ENCODE data around the gene SRGAP2B. TPM values are rescaled to one million over a fixed set of nuclear protein-coding genes. Genes with fewer than 3 reads are reported as not detected.
"Not testable (repeated sequence)": the region's sequence is repeated elsewhere in the genome, so short reads cannot be mapped to it uniquely, and the experiment has no call there.

Gene SRGAP2B
- total RNA-seq = 11.3 TPM
- long read RNA-seq, full-length matches to known transcripts = 1 of 4 reads
- long read RNA-seq, partial matches to known transcripts = 0 of 4 reads
- long read RNA-seq, other reads (novel, unspliced or antisense) = 3 of 4 reads

- DNase-seq (ENCODE audit: missing footprints); intact Hi-C loops (cut with DNase I): not testable (repeated sequence)
- peak; percentile 92 for ATAC-seq
Measured at GRCh38 chr1:145095284-145096057, at the start of gene SRGAP2B, which contains the start of gene FAM72D. Gene SRGAP2B (minus strand): TSS chr1:145095328. CDS start chr1:145092901, 2,427 bp downstream. Gene FAM72D (plus strand): TSS chr1:145095974. CDS start chr1:145096848, 874 bp downstream.

GRCh38 chr1:145144264-145144913, 49.3 kb upstream of the SRGAP2B start:
- DNase-seq (ENCODE audit: missing footprints); intact Hi-C loops (cut with DNase I): not testable (repeated sequence)
- peak; percentile 10 for ATAC-seq

GRCh38 chr1:145140549-145140948, 45.4 kb upstream of the SRGAP2B start:
- DNase-seq (ENCODE audit: missing footprints); ATAC-seq; intact Hi-C loops (cut with DNase I): not testable (repeated sequence)

GRCh38 chr1:145134476-145134875, 39.3 kb upstream of the SRGAP2B start:
- DNase-seq (ENCODE audit: missing footprints); intact Hi-C loops (cut with DNase I); ATAC-seq: not testable (repeated sequence)

- intact Hi-C loops (cut with DNase I) = not testable (repeated sequence)
- peak; percentile 27 for DNase-seq (ENCODE audit: missing footprints)
- ATAC-seq = peak; percentile 64
Measured at GRCh38 chr1:145128697-145129469, 33.8 kb upstream of the SRGAP2B start.

GRCh38 chr1:145127144-145127543, 32.0 kb upstream of the SRGAP2B start:
- DNase-seq (ENCODE audit: missing footprints); intact Hi-C loops (cut with DNase I); ATAC-seq: not testable (repeated sequence)

- ATAC-seq; DNase-seq (ENCODE audit: missing footprints); intact Hi-C loops (cut with DNase I): not testable (repeated sequence)
Measured at GRCh38 chr1:145125112-145125511, 30.0 kb upstream of the SRGAP2B start.

GRCh38 chr1:145123992-145124641, 29.0 kb upstream of the SRGAP2B start:
- peak; percentile 64 for ATAC-seq

GRCh38 chr1:145123062-145123395, 27.9 kb upstream of the SRGAP2B start:
- DNase-seq (ENCODE audit: missing footprints) = not testable (repeated sequence)

More at GRCh38 chr1:145123992-145124641, 29.0 kb upstream of the SRGAP2B start:
- DNase-seq (ENCODE audit: missing footprints); intact Hi-C loops (cut with DNase I): not testable (repeated sequence)

GRCh38 chr1:145122344-145123061, 27.4 kb upstream of the SRGAP2B start:
- peak; percentile 32 for ATAC-seq
- intact Hi-C loops (cut with DNase I); DNase-seq (ENCODE audit: missing footprints): not testable (repeated sequence)

More at GRCh38 chr1:145123062-145123395, 27.9 kb upstream of the SRGAP2B start:
- peak; percentile 36 for ATAC-seq
- intact Hi-C loops (cut with DNase I) = not testable (repeated sequence)

GRCh38 chr1:145119842-145120241, 24.7 kb upstream of the SRGAP2B start:
- ATAC-seq; DNase-seq (ENCODE audit: missing footprints); intact Hi-C loops (cut with DNase I): not testable (repeated sequence)

- intact Hi-C loops (cut with DNase I); ATAC-seq; DNase-seq (ENCODE audit: missing footprints): not testable (repeated sequence)
Measured at GRCh38 chr1:145115587-145116493, 20.7 kb upstream of the SRGAP2B start.

- intact Hi-C loops (cut with DNase I); ATAC-seq; DNase-seq (ENCODE audit: missing footprints): not testable (repeated sequence)
Measured at GRCh38 chr1:145114560-145115057, 19.5 kb upstream of the SRGAP2B start.

GRCh38 chr1:145112703-145113102, 17.6 kb upstream of the SRGAP2B start:
- intact Hi-C loops (cut with DNase I); DNase-seq (ENCODE audit: missing footprints); ATAC-seq: not testable (repeated sequence)

- ATAC-seq; DNase-seq (ENCODE audit: missing footprints); intact Hi-C loops (cut with DNase I): not testable (repeated sequence)
Measured at GRCh38 chr1:145111674-145112073, 16.5 kb upstream of the SRGAP2B start.

- intact Hi-C loops (cut with DNase I); DNase-seq (ENCODE audit: missing footprints); ATAC-seq: not testable (repeated sequence)
Measured at GRCh38 chr1:145103294-145103693, 8.2 kb upstream of the SRGAP2B start.

Measured in Right ventricle myocardium inferior (tissue), 1 donor.